ENCODE measurements around the gene PRKCD. TPM values are rescaled to one million over a fixed set of nuclear protein-coding genes. Genes with fewer than 3 reads are reported as not detected.

Gene PRKCD
- total RNA-seq (2012; rRNA removed), result 3.5 and 3.7 TPM in 2 replicates

DNA sequence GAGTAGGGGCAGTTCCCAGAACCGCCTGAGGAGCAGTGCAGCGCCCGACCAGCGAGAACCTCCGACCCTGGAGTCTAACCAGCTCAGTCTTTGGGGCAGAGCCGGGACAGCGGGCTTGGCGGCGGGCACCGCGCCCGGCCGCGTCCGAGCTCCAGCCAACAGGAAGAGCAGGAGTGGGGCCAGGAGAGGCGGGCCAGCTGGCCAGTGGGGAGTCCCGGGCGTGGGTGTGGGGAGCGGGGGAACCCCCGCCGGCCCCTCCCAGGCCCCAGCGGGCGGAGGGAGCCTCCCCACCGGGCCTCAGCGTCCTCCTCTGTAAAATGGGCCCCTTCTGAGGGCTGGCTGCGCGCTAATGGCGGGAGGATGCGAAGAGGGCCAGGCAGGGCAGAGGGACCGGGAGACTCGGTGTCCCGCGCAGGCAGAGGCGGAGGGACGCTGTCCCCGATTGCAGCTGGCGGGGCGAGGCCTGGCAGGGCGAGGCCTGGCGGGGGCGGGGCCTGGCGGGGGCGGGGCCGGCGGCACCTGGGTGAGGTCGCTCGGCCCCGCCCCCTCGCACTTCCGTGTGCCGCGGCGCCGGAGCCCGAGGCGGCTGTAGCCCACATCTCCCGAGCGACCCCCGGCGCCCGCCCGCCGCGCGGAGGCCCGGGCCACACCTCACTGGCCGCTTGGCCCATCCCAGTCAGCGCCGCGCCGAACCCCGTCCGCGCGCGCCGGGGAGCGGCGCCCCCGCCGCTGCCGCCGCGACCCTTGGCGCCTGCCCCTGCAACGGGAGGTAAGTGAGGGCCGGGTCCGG is at the start of gene PRKCD:
Gene PRKCD (plus strand): TSS at position 550 of the 790 bp plus-strand sequence. CDS start 17,214 bp downstream, outside the sequence.
- Histone ChIP-seq H3K4me1 (ENCODE audit: control insufficient read depth, insufficient read depth, low read length) (peaks cover 22% of the 10 kb centered on the region), H3K4me3 (ENCODE audit: low read length) (peak within 1 kb of the TSS; percentile 99), H3K4me2 (ENCODE audit: low read length) (peak within 1 kb of the TSS; percentile 83), H3K27me3 (ENCODE audit: control insufficient read depth, insufficient read depth, low read length) (peaks cover 6% of the 10 kb centered on the region), H3K9ac (ENCODE audit: low read depth, low read length) (peak within 1 kb of the TSS; percentile 88), H3K36me3 (ENCODE audit: insufficient read depth, low read length) (no peaks in the 10 kb centered on the region), H3K9me3 (replicated peaks; ENCODE audit: low read length) (no peaks in the 10 kb centered on the region)

DNA sequence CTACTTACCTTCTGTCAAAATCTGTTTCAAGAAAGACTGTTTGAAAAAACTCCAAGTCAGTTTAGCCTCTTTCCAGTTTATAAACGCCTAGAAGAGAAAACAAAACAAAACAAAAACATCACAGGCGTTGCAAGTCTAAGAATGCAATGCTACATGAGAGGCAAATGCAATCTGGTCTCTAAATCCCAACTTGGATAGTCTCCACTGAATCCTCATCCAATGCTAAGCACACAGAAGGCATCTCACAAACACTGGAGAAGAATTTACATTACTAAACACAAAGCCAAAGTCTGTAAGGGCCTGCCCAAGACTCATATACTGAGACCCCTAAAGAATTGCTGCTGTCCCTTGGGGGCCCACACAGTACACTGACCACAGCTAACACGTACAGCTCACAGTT is 49.2 kb upstream of the PRKCD start:
- peaks cover 24% of the 10 kb centered on the region for H3K36me3 ChIP-seq (ENCODE audit: insufficient read depth, low read length)
- no peak overlapping the region for H3K9ac ChIP-seq (ENCODE audit: low read depth, low read length)
- no peaks in the 10 kb centered on the region for H3K27me3 ChIP-seq (ENCODE audit: control insufficient read depth, insufficient read depth, low read length)
- H3K4me3 ChIP-seq (ENCODE audit: low read length), result no peak overlapping the region
- no peak overlapping the region for H3K4me2 ChIP-seq (ENCODE audit: low read length)
- peaks cover 25% of the 10 kb centered on the region for H3K4me1 ChIP-seq (ENCODE audit: control insufficient read depth, insufficient read depth, low read length)
- no peaks in the 10 kb centered on the region for H3K9me3 ChIP-seq (replicated peaks; ENCODE audit: low read length)

DNA sequence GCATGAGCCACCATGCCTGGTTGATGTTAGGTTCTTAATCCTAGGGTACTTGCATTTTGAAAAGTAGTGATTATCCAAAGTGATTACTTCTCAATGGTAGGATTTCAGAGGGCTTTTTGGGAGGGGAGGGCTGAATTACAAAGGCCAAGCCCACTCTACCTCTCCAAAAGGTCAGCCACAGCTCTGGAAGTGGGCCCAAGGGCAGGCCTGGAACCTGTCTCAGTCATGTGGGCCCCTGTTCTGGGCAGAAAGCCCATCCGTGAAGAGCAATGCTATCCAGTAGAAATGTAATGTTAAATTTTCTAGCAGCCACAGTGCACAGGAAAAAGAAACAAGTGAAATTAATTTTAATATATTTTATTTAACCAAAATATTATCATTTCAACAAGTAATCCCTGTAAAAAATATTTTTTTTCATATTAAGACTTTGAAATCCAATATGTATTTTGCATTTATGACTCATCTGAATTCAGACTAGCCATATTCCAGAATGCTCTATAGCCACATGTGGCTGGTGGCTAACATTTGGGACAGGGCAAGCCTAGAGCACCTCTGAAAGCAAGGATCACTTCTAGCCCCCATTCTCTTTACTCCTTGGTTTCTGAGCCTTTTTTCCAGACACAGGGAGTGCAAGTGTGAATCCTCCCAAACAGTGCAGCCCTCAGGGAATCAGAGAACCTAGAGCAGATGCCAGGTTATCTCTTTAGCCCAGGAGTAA is 47.6 kb upstream of the PRKCD start:
- H3K27me3 ChIP-seq (ENCODE audit: control insufficient read depth, insufficient read depth, low read length), result no peaks in the 10 kb centered on the region
- peaks cover 36% of the 10 kb centered on the region for H3K36me3 ChIP-seq (ENCODE audit: insufficient read depth, low read length)
- H3K4me3 ChIP-seq (ENCODE audit: low read length), result no peak overlapping the region
- peaks cover 25% of the 10 kb centered on the region for H3K4me1 ChIP-seq (ENCODE audit: control insufficient read depth, insufficient read depth, low read length)
- no peaks in the 10 kb centered on the region for H3K9me3 ChIP-seq (replicated peaks; ENCODE audit: low read length)
- no peak overlapping the region for H3K4me2 ChIP-seq (ENCODE audit: low read length)
- H3K9ac ChIP-seq (ENCODE audit: low read depth, low read length), result peak overlapping the region; percentile 5

DNA sequence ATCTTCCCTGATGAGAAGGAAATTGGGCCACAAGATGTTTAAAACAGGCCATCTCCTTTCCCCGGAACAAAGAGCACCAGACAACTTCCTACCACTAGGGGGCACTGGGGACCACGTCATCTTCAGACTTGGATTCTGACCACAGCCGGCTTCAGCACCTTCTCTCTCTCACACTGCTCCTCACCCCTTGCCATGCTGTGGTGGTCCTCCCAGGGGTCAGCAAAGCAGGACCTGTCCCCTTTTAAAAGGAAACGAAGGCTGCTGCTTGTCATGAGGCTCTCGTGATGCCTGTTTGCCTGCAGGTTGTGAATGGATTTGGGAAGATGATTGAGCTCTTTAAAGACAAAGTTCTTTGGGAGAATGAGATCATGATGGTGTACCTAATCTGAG is 47.0 kb upstream of the PRKCD start:
- Histone ChIP-seq H3K27me3 (ENCODE audit: control insufficient read depth, insufficient read depth, low read length) (no peaks in the 10 kb centered on the region), H3K9ac (ENCODE audit: low read depth, low read length) (peak overlapping the region; percentile 5), H3K4me2 (ENCODE audit: low read length) (no peak overlapping the region), H3K36me3 (ENCODE audit: insufficient read depth, low read length) (peaks cover 37% of the 10 kb centered on the region), H3K4me3 (ENCODE audit: low read length) (no peak overlapping the region), H3K4me1 (ENCODE audit: control insufficient read depth, insufficient read depth, low read length) (peaks cover 24% of the 10 kb centered on the region), H3K9me3 (replicated peaks; ENCODE audit: low read length) (no peaks in the 10 kb centered on the region)

DNA sequence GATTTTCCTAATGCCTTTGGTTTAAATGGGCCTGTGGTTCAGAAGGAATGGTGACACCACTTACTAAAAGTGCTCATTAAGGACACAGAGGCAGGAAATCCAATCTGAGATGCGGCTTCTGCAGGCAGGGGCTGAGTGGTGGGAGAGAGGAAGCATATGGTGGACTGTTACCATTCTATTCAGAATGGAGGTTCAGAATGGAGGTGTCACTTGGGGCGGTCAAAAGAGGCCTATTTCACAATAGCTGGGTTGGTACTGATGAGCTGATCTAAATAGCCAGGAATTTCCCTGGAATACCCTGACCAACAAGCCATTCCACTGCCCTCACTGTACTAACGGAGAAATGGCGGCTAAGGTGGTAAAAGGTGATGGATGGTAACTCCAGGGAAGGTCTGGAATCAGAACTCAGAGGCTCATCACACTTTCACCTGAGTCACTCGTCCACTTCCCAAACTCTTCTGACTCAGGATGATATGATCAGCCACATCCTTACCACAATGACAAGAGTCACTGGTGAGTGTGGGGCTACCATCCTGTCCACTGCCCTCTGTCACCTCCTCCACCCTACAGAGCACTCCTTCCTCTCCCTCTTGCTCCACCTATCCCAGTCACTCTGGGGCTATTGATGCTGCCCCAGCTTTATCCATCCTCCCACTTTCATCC is 46.5 kb upstream of the PRKCD start:
- Histone ChIP-seq H3K36me3 (ENCODE audit: insufficient read depth, low read length) (peaks cover 37% of the 10 kb centered on the region), H3K4me1 (ENCODE audit: control insufficient read depth, insufficient read depth, low read length) (peaks cover 19% of the 10 kb centered on the region), H3K27me3 (ENCODE audit: control insufficient read depth, insufficient read depth, low read length) (no peaks in the 10 kb centered on the region), H3K9ac (ENCODE audit: low read depth, low read length) (no peak overlapping the region), H3K4me2 (ENCODE audit: low read length) (no peak overlapping the region), H3K9me3 (replicated peaks; ENCODE audit: low read length) (no peaks in the 10 kb centered on the region), H3K4me3 (ENCODE audit: low read length) (no peak overlapping the region)

DNA sequence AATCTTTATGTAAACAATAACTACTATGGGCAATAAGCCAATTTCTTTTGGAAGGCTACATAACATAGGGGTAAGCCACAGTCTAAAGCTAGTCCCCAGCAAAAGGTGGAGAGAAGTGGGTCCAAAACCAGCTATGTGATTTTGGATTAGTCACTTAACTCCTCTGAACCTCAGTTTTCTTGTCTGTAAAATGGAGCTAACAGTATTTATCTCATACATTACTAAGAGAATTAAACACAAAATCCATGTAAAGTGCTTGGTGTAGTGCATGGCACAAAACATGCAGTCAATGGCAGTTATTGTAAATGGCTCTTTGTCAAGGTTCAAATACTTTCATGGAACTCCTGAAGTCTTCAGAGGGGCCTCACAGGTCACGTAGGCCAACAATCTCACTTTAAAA is 44.1 kb upstream of the PRKCD start:
- Histone ChIP-seq H3K36me3 (ENCODE audit: insufficient read depth, low read length) (peaks cover 52% of the 10 kb centered on the region), H3K4me1 (ENCODE audit: control insufficient read depth, insufficient read depth, low read length) (peaks cover 14% of the 10 kb centered on the region), H3K4me2 (ENCODE audit: low read length) (no peak overlapping the region), H3K27me3 (ENCODE audit: control insufficient read depth, insufficient read depth, low read length) (no peaks in the 10 kb centered on the region), H3K9ac (ENCODE audit: low read depth, low read length) (no peak overlapping the region), H3K9me3 (replicated peaks; ENCODE audit: low read length) (no peaks in the 10 kb centered on the region), H3K4me3 (ENCODE audit: low read length) (no peak overlapping the region)

DNA sequence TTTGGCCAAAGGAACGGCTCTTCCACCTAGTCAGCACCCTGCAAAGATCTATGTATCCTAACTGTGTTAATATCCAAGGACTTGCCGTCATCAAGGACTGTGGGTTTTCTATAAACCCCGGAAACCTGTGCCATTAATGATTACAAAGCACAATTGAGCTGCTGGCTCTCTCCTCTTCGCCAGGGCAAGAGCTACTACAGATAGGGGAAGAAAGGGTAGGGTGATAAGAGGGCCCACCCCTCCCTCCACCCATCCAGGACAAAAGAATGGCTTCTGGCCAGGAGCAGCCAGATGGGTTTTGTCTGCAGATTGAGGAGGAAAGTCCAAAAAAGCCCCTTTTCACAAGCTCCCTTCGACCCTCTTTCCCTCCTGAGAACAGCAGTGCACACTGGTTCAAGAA is 40.7 kb upstream of the PRKCD start:
- no peaks in the 10 kb centered on the region for H3K9me3 ChIP-seq (replicated peaks; ENCODE audit: low read length)
- H3K27me3 ChIP-seq (ENCODE audit: control insufficient read depth, insufficient read depth, low read length), result no peaks in the 10 kb centered on the region
- peaks cover 72% of the 10 kb centered on the region for H3K36me3 ChIP-seq (ENCODE audit: insufficient read depth, low read length)
- no peak overlapping the region for H3K9ac ChIP-seq (ENCODE audit: low read depth, low read length)
- H3K4me1 ChIP-seq (ENCODE audit: control insufficient read depth, insufficient read depth, low read length), result no peaks in the 10 kb centered on the region
- no peak overlapping the region for H3K4me3 ChIP-seq (ENCODE audit: low read length)
- H3K4me2 ChIP-seq (ENCODE audit: low read length), result no peak overlapping the region

DNA sequence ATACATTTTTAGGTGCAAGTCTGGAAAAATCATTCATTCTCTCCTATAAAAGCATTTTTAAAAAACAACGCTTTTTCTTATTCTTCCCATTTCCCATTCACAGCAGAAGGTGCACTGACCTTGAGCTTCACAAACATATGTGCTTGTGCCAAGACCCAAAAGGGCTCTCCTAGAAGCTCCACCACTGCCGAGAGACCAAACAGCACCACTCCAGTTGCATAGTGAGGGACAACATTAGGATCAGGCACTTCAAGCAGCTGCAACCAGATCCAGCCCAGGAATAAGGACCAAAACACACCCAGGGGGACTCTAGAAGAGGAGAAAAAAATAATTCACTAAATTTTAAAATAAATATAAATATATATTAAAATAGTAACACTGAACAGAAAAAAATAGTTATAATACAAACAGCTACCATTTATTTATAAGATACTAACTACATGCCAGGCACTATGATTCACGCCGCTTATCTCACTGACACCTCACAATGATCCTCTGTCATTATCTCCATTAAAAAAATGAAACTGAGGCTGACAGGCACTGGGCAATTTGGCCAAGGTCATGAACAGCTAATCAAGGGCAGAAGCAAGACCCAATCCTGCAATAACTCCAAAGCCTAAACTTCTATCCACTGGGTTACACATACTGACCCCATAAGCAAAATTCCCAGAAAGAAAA is 38.6 kb upstream of the PRKCD start:
- H3K36me3 ChIP-seq (ENCODE audit: insufficient read depth, low read length), result peaks cover 71% of the 10 kb centered on the region

DNA sequence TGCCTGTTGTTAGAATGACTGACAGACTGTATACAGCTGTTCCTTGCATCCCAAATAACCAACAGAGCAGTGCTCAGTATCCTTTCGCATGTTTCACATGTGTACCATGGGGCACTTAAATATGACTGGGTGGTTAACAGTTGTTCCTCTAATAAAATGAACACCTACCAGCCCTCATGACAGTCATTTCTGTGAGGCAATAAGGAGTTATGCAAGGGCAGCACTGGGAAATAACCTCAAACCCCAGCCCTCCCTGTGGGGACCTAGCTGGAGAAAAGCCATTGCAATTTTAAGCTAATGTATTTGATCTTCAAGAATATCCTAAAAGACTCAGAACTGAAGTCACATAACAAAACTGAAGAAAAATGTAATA is 38.1 kb upstream of the PRKCD start:
- peaks cover 69% of the 10 kb centered on the region for H3K36me3 ChIP-seq (ENCODE audit: insufficient read depth, low read length)

More for the DNA sequence above, 38.6 kb upstream of the PRKCD start:
- Histone ChIP-seq H3K4me2 (ENCODE audit: low read length) (no peak overlapping the region), H3K27me3 (ENCODE audit: control insufficient read depth, insufficient read depth, low read length) (no peaks in the 10 kb centered on the region), H3K4me1 (ENCODE audit: control insufficient read depth, insufficient read depth, low read length) (no peaks in the 10 kb centered on the region), H3K4me3 (ENCODE audit: low read length) (no peak overlapping the region), H3K9ac (ENCODE audit: low read depth, low read length) (no peak overlapping the region), H3K9me3 (replicated peaks; ENCODE audit: low read length) (no peaks in the 10 kb centered on the region)

DNA sequence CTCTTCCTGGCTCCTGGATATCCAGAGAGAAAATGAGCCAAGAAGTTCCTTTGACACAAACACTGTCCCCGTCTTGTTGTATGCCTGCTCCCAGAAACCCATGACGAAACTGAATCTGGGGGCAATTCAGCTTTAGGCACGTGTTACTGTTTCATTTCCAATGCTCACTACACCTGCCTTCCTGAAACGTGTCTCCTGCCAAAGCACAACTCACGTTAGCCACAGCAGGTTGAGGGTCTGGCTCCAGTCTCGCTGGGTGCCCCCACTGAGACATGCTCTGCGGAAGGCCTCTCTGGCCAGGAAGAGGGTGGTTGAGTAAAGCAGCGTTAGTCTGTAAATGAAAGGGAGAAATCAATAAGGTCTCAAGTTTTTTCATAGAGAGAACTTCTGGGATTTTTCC is 37.5 kb upstream of the PRKCD start:
- Histone ChIP-seq H3K36me3 (ENCODE audit: insufficient read depth, low read length) (peaks cover 63% of the 10 kb centered on the region), H3K4me2 (ENCODE audit: low read length) (no peak overlapping the region), H3K4me1 (ENCODE audit: control insufficient read depth, insufficient read depth, low read length) (no peaks in the 10 kb centered on the region), H3K9ac (ENCODE audit: low read depth, low read length) (no peak overlapping the region), H3K27me3 (ENCODE audit: control insufficient read depth, insufficient read depth, low read length) (no peaks in the 10 kb centered on the region), H3K4me3 (ENCODE audit: low read length) (no peak overlapping the region), H3K9me3 (replicated peaks; ENCODE audit: low read length) (no peaks in the 10 kb centered on the region)

More for the DNA sequence above, 38.1 kb upstream of the PRKCD start:
- Histone ChIP-seq H3K27me3 (ENCODE audit: control insufficient read depth, insufficient read depth, low read length) (no peaks in the 10 kb centered on the region), H3K4me2 (ENCODE audit: low read length) (no peak overlapping the region), H3K9ac (ENCODE audit: low read depth, low read length) (no peak overlapping the region), H3K9me3 (replicated peaks; ENCODE audit: low read length) (no peaks in the 10 kb centered on the region), H3K4me1 (ENCODE audit: control insufficient read depth, insufficient read depth, low read length) (no peaks in the 10 kb centered on the region), H3K4me3 (ENCODE audit: low read length) (no peak overlapping the region)

DNA sequence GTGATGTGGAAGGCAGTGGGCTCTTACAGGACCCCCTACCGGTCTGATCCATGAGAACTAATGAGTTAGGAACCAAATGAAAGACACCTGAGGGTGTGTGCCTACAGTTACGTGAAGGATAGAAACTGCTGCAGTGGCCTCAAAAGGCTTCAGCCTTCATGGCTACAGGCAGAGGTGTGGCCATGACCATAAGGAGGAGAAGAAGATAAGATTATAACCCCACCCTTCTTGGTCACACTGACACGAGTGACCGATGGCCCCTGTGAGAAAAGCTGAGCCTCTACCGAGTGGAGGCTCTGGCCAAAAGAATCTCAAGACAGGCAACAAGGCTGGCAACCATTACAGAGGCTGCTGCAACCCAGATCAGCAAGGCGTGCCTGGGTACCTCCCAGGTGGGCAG is 37.1 kb upstream of the PRKCD start:
- H3K4me1 ChIP-seq (ENCODE audit: control insufficient read depth, insufficient read depth, low read length), result no peaks in the 10 kb centered on the region
- no peaks in the 10 kb centered on the region for H3K27me3 ChIP-seq (ENCODE audit: control insufficient read depth, insufficient read depth, low read length)
- no peak overlapping the region for H3K9ac ChIP-seq (ENCODE audit: low read depth, low read length)
- H3K9me3 ChIP-seq (replicated peaks; ENCODE audit: low read length), result no peaks in the 10 kb centered on the region
- no peak overlapping the region for H3K4me2 ChIP-seq (ENCODE audit: low read length)
- H3K36me3 ChIP-seq (ENCODE audit: insufficient read depth, low read length), result peaks cover 60% of the 10 kb centered on the region
- H3K4me3 ChIP-seq (ENCODE audit: low read length), result no peak overlapping the region
